NCI-H524 treated with DMSO at 0.1 percent for 48 hours (cell line): ENCODE results near the gene SSH2.

ENCODE experiments used
- DNase-seq: peaks from one replicate; lab custom pipeline; 2025; lab: John Stamatoyannopoulos, UW

The SSH2 gene

GRCh38 chr17:29576214-29577000 is 353.6 kb downstream of the SSH2 start:
- DNase-seq: no peak
